Measurements from ENCODE around the gene GDPGP1. TPM values are rescaled to one million over a fixed set of nuclear protein-coding genes. Genes with fewer than 3 reads are reported as not detected.
"Not testable (repeated sequence)": the region's sequence is repeated elsewhere in the genome, so short reads cannot be mapped to it uniquely, and the experiment has no call there.

Gene GDPGP1
- polyA plus RNA-seq, 3 donors from 2014 or later = 0.82 to 5.9 (median 1.4) TPM

GRCh38 chr15:90265271-90266060 is 31.5 kb downstream of the GDPGP1 start, which contains the start of gene NGRN:
Gene NGRN, plus strand, starts transcription at chr15:90265672. Its CDS starts 41 bp downstream, at chr15:90265713.
- DNase-seq = peak; percentile 93 to 94 (median 94)
- Mint-ChIP-seq H3K27ac (peak within 1 kb of the TSS; percentile 96 to 99 (median 98)), H3K4me3 (peak within 1 kb of the TSS; percentile 94 to 97 (median 94)), H3K9me3 (no peaks in the 10 kb centered on the region), H3K36me3 (peaks cover 7 to 16% (median 13%) of the 10 kb centered on the region in 3 donors), H3K27me3 (ENCODE audit: low read depth in 3 of 3) (peaks cover 0 to 8% (median 8%) of the 10 kb centered on the region in 3 donors), H3K4me1 (peaks cover 44 to 60% of the 10 kb centered on the region in 2 donors)

GRCh38 chr15:90266061-90266431 is 32.0 kb downstream of the GDPGP1 start:
- H3K9me3 Mint-ChIP-seq = no peaks in the 10 kb centered on the region
- peaks cover 0 to 8% (median 7%) of the 10 kb centered on the region in 3 donors for H3K27me3 Mint-ChIP-seq (ENCODE audit: low read depth in 3 of 3)
- peaks cover 45 to 66% of the 10 kb centered on the region in 2 donors for H3K4me1 Mint-ChIP-seq

GRCh38 chr15:90266485-90266884 is 32.5 kb downstream of the GDPGP1 start:
- Mint-ChIP-seq H3K27me3 (ENCODE audit: low read depth in 3 of 3) (peaks cover 0 to 8% (median 6%) of the 10 kb centered on the region in 3 donors), H3K9me3 (no peaks in the 10 kb centered on the region)
- DNase-seq = peak in 1 of 3 donors; percentile 14

More at GRCh38 chr15:90266061-90266431, 32.0 kb downstream of the GDPGP1 start:
- Mint-ChIP-seq H3K27ac (peak overlapping the region; percentile 96 to 99 (median 98)), H3K4me3 (peak overlapping the region; percentile 94 to 97 (median 94)), H3K36me3 (peaks cover 7 to 17% (median 14%) of the 10 kb centered on the region in 3 donors)
- no peak for DNase-seq

GRCh38 chr15:90268415-90268814 is 34.4 kb downstream of the GDPGP1 start:
- Mint-ChIP-seq H3K36me3 (peaks cover 16 to 31% (median 27%) of the 10 kb centered on the region in 3 donors), H3K4me3 (peak overlapping the region; percentile 60 to 75 (median 68)), H3K27me3 (ENCODE audit: low read depth in 3 of 3) (peaks cover 0 to 8% (median 7%) of the 10 kb centered on the region in 3 donors), H3K4me1 (peaks cover 46 to 88% of the 10 kb centered on the region in 2 donors), H3K9me3 (no peaks in the 10 kb centered on the region), H3K27ac (peak overlapping the region in 5 of 6 donors; percentile 34 to 82 (median 77))
- DNase-seq = no peak

More at GRCh38 chr15:90266485-90266884, 32.5 kb downstream of the GDPGP1 start:
- peak overlapping the region; percentile 96 to 99 (median 98) for H3K27ac Mint-ChIP-seq
- peak overlapping the region; percentile 94 to 97 (median 94) for H3K4me3 Mint-ChIP-seq
- H3K4me1 Mint-ChIP-seq = peaks cover 46 to 71% of the 10 kb centered on the region in 2 donors
- H3K36me3 Mint-ChIP-seq = peaks cover 7 to 21% (median 19%) of the 10 kb centered on the region in 3 donors

- Mint-ChIP-seq H3K36me3 (peaks cover 19 to 40% (median 35%) of the 10 kb centered on the region in 3 donors), H3K27ac (peak overlapping the region in 5 of 6 donors; percentile 5 to 81 (median 46)), H3K4me3 (peak overlapping the region in 2 of 5 donors; percentile 39 to 46), H3K9me3 (no peaks in the 10 kb centered on the region), H3K4me1 (peaks cover 41 to 73% of the 10 kb centered on the region in 2 donors), H3K27me3 (ENCODE audit: low read depth in 3 of 3) (peaks cover 0 to 4% (median under 1%) of the 10 kb centered on the region in 3 donors)
- DNase-seq = no peak
Measured at GRCh38 chr15:90270502-90271150, 36.6 kb downstream of the GDPGP1 start.

GRCh38 chr15:90271459-90272166 is 37.6 kb downstream of the GDPGP1 start:
- peaks cover 0 to 1% (median 0%) of the 10 kb centered on the region in 3 donors for H3K27me3 Mint-ChIP-seq (ENCODE audit: low read depth in 3 of 3)
- H3K4me3 Mint-ChIP-seq = peak overlapping the region in 1 of 5 donors; percentile 25
- no peaks in the 10 kb centered on the region for H3K9me3 Mint-ChIP-seq
- peaks cover 19 to 46% (median 35%) of the 10 kb centered on the region in 3 donors for H3K36me3 Mint-ChIP-seq
- no peak for DNase-seq
- H3K27ac Mint-ChIP-seq = peak overlapping the region in 3 of 6 donors; percentile 26 to 54 (median 45)
- peaks cover 33 to 64% of the 10 kb centered on the region in 2 donors for H3K4me1 Mint-ChIP-seq

- H3K4me3 Mint-ChIP-seq; DNase-seq; H3K27me3 Mint-ChIP-seq (ENCODE audit: low read depth in 3 of 3); H3K9me3 Mint-ChIP-seq; H3K4me1 Mint-ChIP-seq; H3K27ac Mint-ChIP-seq: not testable (repeated sequence)
- peaks cover 3 to 14% (median 8%) of the 10 kb centered on the region in 3 donors for H3K36me3 Mint-ChIP-seq
Measured at GRCh38 chr15:90278467-90278866, 44.5 kb downstream of the GDPGP1 start.

- not testable (repeated sequence) for H3K4me3 Mint-ChIP-seq; H3K27me3 Mint-ChIP-seq (ENCODE audit: low read depth in 3 of 3); H3K27ac Mint-ChIP-seq; H3K36me3 Mint-ChIP-seq; DNase-seq; H3K4me1 Mint-ChIP-seq; H3K9me3 Mint-ChIP-seq
Measured at GRCh38 chr15:90280743-90281142, 46.7 kb downstream of the GDPGP1 start.

GRCh38 chr15:90281637-90282036 is 47.6 kb downstream of the GDPGP1 start:
- DNase-seq; H3K27me3 Mint-ChIP-seq (ENCODE audit: low read depth in 3 of 3); H3K9me3 Mint-ChIP-seq; H3K4me1 Mint-ChIP-seq; H3K36me3 Mint-ChIP-seq; H3K27ac Mint-ChIP-seq; H3K4me3 Mint-ChIP-seq: not testable (repeated sequence)

- no peak overlapping the region for H3K27ac Mint-ChIP-seq
- DNase-seq = peak; percentile 35 to 54 (median 46)
- no peaks in the 10 kb centered on the region for H3K9me3 Mint-ChIP-seq
- no peaks in the 10 kb centered on the region for H3K27me3 Mint-ChIP-seq (ENCODE audit: low read depth in 3 of 3)
- no peaks in the 10 kb centered on the region for H3K4me1 Mint-ChIP-seq
- no peak overlapping the region for H3K4me3 Mint-ChIP-seq
- H3K36me3 Mint-ChIP-seq = no peaks in the 10 kb centered on the region
Measured at GRCh38 chr15:90286678-90287077, 52.7 kb downstream of the GDPGP1 start.

GRCh38 chr15:90287101-90287500 is 53.1 kb downstream of the GDPGP1 start:
- H3K27me3 Mint-ChIP-seq (ENCODE audit: low read depth in 3 of 3) = no peaks in the 10 kb centered on the region
- no peak overlapping the region for H3K4me3 Mint-ChIP-seq
- H3K27ac Mint-ChIP-seq = no peak overlapping the region
- H3K36me3 Mint-ChIP-seq = no peaks in the 10 kb centered on the region
- H3K9me3 Mint-ChIP-seq = no peaks in the 10 kb centered on the region
- H3K4me1 Mint-ChIP-seq = no peaks in the 10 kb centered on the region
- DNase-seq = no peak

GRCh38 chr15:90287946-90288345 is 53.9 kb downstream of the GDPGP1 start:
- H3K36me3 Mint-ChIP-seq = no peaks in the 10 kb centered on the region
- no peaks in the 10 kb centered on the region for H3K9me3 Mint-ChIP-seq
- DNase-seq = no peak
- H3K4me1 Mint-ChIP-seq = no peaks in the 10 kb centered on the region
- H3K27ac Mint-ChIP-seq = no peak overlapping the region
- H3K4me3 Mint-ChIP-seq = no peak overlapping the region
- H3K27me3 Mint-ChIP-seq (ENCODE audit: low read depth in 3 of 3) = no peaks in the 10 kb centered on the region

GRCh38 chr15:90291679-90292356 is 57.8 kb downstream of the GDPGP1 start:
- H3K27ac Mint-ChIP-seq = no peak overlapping the region
- peaks cover 0 to 6% (median 2%) of the 10 kb centered on the region in 3 donors for H3K27me3 Mint-ChIP-seq (ENCODE audit: low read depth in 3 of 3)
- H3K4me3 Mint-ChIP-seq = no peak overlapping the region
- DNase-seq = no peak
- peaks cover 4 to 6% of the 10 kb centered on the region in 2 donors for H3K4me1 Mint-ChIP-seq
- H3K36me3 Mint-ChIP-seq = no peaks in the 10 kb centered on the region
- no peaks in the 10 kb centered on the region for H3K9me3 Mint-ChIP-seq

Data from immature natural killer cell (primary cell).